ENCODE data around the gene STOML1. TPM values are rescaled to one million over a fixed set of nuclear protein-coding genes. Genes with fewer than 3 reads are reported as not detected.

The STOML1 gene
- polyA plus RNA-seq, 1 donor (not counting 4 experiments of a cell fraction or from before 2014, with no cell fraction given) = 7.0 TPM

DNA sequence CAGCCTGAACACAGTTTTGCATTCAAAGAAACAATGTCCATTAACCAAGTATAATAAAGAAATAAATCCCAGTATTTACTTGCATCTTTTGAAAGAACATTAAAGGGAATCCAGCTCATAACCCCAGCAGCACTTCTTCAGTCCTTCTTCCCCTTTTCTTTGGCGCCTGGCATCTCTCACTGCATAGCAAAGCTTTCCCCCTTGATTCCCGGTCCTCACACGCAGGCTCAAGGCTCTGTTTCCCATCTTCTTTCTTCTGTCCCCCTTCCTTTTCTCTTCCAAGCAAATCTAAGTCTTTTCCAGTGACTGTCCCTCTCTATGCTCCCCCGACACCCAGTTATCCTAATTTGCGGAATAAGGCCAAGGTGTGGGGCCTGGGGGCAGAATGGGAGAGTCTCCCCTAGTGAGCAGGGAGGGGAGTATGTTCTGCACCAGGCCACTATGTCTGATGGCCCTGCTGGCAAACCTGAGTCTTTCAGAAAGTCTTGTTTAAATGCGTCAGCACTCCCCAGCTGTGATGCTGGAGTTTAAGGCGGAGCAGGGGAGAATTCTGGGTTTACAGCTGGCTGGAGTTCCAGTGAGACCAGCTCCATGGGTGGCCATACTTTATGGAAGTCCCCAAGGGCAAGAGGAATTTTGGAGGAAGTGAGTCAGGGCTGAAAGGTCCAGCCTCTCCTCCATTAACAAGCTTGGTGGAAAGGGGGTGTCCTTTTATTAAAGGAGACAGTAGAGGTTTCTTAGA is 48.2 kb upstream of the STOML1 start:
- TF ChIP-seq CTCF (optimal IDR thresholded peaks at IDR 0.05 in 1 of 3, IDR thresholded peaks at IDR 0.05 in 1 of 3, conservative IDR thresholded peaks at IDR 0.05 in 1 of 3; ENCODE audit: extremely low read depth in 1 of 3, insufficient read depth in 2 of 3, low read length in 3 of 3) = no peak
- TF ChIP-seq EZH2 (IDR thresholded peaks at IDR 0.05; ENCODE audit: low read length) = no peak
- H3K9ac ChIP-seq (ENCODE audit: control insufficient read depth, extremely low read depth, insufficient read depth, low read length) = no peak overlapping the region
- H3K27me3 ChIP-seq (ENCODE audit: control insufficient read depth, extremely low read depth, insufficient read depth, low read length) = no peaks in the 10 kb centered on the region
- H3K36me3 ChIP-seq (ENCODE audit: control insufficient read depth in 2 of 2, extremely low read depth in 1 of 2, insufficient read depth in 2 of 2, low read length in 2 of 2) = peaks cover 19 to 33% of the 10 kb centered on the region in 2 experiments
- H3K9me1 ChIP-seq (ENCODE audit: control insufficient read depth, extremely low read depth, insufficient read depth, low read length) = no peaks in the 10 kb centered on the region
- FAIRE-seq = no peak
- no peak overlapping the region for H3K27ac ChIP-seq (ENCODE audit: control insufficient read depth, insufficient read depth, low read length)
- no peak overlapping the region for H3K4me3 ChIP-seq (ENCODE audit: control insufficient read depth in 2 of 3, extremely low read depth in 1 of 3, insufficient read depth in 2 of 3, low read depth in 1 of 3, low read length in 3 of 3)
- no peak overlapping the region for H3K4me2 ChIP-seq (ENCODE audit: control insufficient read depth, extremely low read depth, insufficient read depth, low read depth, low read length)
- no peak overlapping the region for H2AFZ ChIP-seq (ENCODE audit: control insufficient read depth, low read length)
- dilution Hi-C loops (cut with MboI; ENCODE audit: extremely low pct_ligation_motif_present, low sequenced_read_pairs) = no loop called here
- H4K20me1 ChIP-seq (ENCODE audit: control insufficient read depth, extremely low read depth, insufficient read depth, low read length) = peaks cover 2% of the 10 kb centered on the region
- peaks cover 3% of the 10 kb centered on the region for H3K4me1 ChIP-seq (ENCODE audit: control insufficient read depth, extremely low read depth, insufficient read depth, low read length)
- no peaks in the 10 kb centered on the region for H3K79me2 ChIP-seq (ENCODE audit: control insufficient read depth, insufficient read depth, low read length)
- DNase-seq (ENCODE audit: low read depth, low spot score) = no peak
- H3K9me3 ChIP-seq (ENCODE audit: control insufficient read depth, low read depth, low read length) = no peaks in the 10 kb centered on the region

GRCh38 chr15:74039656-74040010 is 47.5 kb upstream of the STOML1 start:
- Histone ChIP-seq H3K27me3 (ENCODE audit: control insufficient read depth, extremely low read depth, insufficient read depth, low read length) (no peaks in the 10 kb centered on the region), H4K20me1 (ENCODE audit: control insufficient read depth, extremely low read depth, insufficient read depth, low read length) (no peaks in the 10 kb centered on the region), H3K4me1 (ENCODE audit: control insufficient read depth, extremely low read depth, insufficient read depth, low read length) (peaks cover 3% of the 10 kb centered on the region), H3K27ac (ENCODE audit: control insufficient read depth, insufficient read depth, low read length) (no peak overlapping the region), H2AFZ (ENCODE audit: control insufficient read depth, low read length) (no peak overlapping the region), H3K4me2 (ENCODE audit: control insufficient read depth, extremely low read depth, insufficient read depth, low read depth, low read length) (no peak overlapping the region), H3K4me3 (ENCODE audit: control insufficient read depth in 2 of 3, extremely low read depth in 1 of 3, insufficient read depth in 2 of 3, low read depth in 1 of 3, low read length in 3 of 3) (no peak overlapping the region), H3K9ac (ENCODE audit: control insufficient read depth, extremely low read depth, insufficient read depth, low read length) (no peak overlapping the region), H3K36me3 (ENCODE audit: control insufficient read depth in 2 of 2, extremely low read depth in 1 of 2, insufficient read depth in 2 of 2, low read length in 2 of 2) (peaks cover 21 to 36% of the 10 kb centered on the region in 2 experiments), H3K9me3 (ENCODE audit: control insufficient read depth, low read depth, low read length) (no peaks in the 10 kb centered on the region), H3K9me1 (ENCODE audit: control insufficient read depth, extremely low read depth, insufficient read depth, low read length) (no peaks in the 10 kb centered on the region), H3K79me2 (ENCODE audit: control insufficient read depth, insufficient read depth, low read length) (no peaks in the 10 kb centered on the region)
- FAIRE-seq (no peak), DNase-seq (ENCODE audit: low read depth, low spot score) (no peak)
- TF ChIP-seq EZH2 (IDR thresholded peaks at IDR 0.05; ENCODE audit: low read length) (no peak), CTCF (optimal IDR thresholded peaks at IDR 0.05 in 1 of 3, IDR thresholded peaks at IDR 0.05 in 1 of 3, conservative IDR thresholded peaks at IDR 0.05 in 1 of 3; ENCODE audit: extremely low read depth in 1 of 3, insufficient read depth in 2 of 3, low read length in 3 of 3) (no peak)
- dilution Hi-C loops (cut with MboI; ENCODE audit: extremely low pct_ligation_motif_present, low sequenced_read_pairs) = no loop called here
